IMR-90 (cell line): ENCODE measurements around the gene INSR. TPM values are rescaled to one million over a fixed set of nuclear protein-coding genes. Genes with fewer than 3 reads are reported as not detected.
"Not testable (repeated sequence)": the region's sequence is repeated elsewhere in the genome, so short reads cannot be mapped to it uniquely, and the experiment has no call there.

Experiments used
- ATAC-seq: fragments of 200-7000 bp; cut with Tn5 transposase; 2 replicates; pipeline ENCODE4 v1.9.1; 2020; ENCODE audit warnings: low read depth, mild to moderate bottlenecking, moderate library complexity
- BruUV-seq: library from RNA; stranded (reverse); fragments of 400-500 nt; replicated peaks from 2 replicates; lab custom pipeline; 2021; lab: Mats Ljungman, UMichigan
- CTCF ChIA-PET: fragments of 300-600 bp; formaldehyde crosslinking; extraction: SDS; loops from one replicate; lab custom pipeline; 2021; ENCODE audit warnings: antibody characterized with exemption; lab: Yijun Ruan, JAX
- POLR2A ChIA-PET: fragments of 300-600 bp; sonication (Branson Sonifier 250); formaldehyde crosslinking; loops from one replicate; lab custom pipeline; 2022; ENCODE audit warnings: antibody characterized with exemption; ENCODE audit not compliant: unreplicated experiment; lab: Charles Lee
- DNase-seq: peaks from one replicate; pipeline ENCODE4 v3.0.0; 2013
- H2AFZ ChIP-seq: replicated peaks from 2 replicates; pipeline ENCODE3; 2013; ENCODE audit warnings: low read length, mild to moderate bottlenecking; ENCODE audit not compliant: poor library complexity
- H2AK5ac ChIP-seq: 2 replicates; pipeline ENCODE4 v1.6.1; 2013; ENCODE audit warnings: low read depth, low read length, inconsistent platforms
- H2AK9ac ChIP-seq: replicated peaks from 2 replicates; pipeline ENCODE3; 2013; ENCODE audit warnings: mild to moderate bottlenecking, low read depth, low read length, moderate library complexity; ENCODE audit not compliant: poor library complexity
- H2BK120ac ChIP-seq: 2 replicates; pipeline ENCODE4 v1.6.1; 2013; ENCODE audit warnings: low read depth, low read length, inconsistent platforms
- H2BK15ac ChIP-seq: 3 replicates; pipeline ENCODE4 v1.6.1; 2013; ENCODE audit warnings: low read depth, low read length, inconsistent platforms
- H2BK20ac ChIP-seq: 2 replicates; pipeline ENCODE4 v1.6.1; 2013; ENCODE audit warnings: low read depth, mild to moderate bottlenecking, inconsistent platforms, low read length, moderate library complexity
- H2BK5ac ChIP-seq: 2 replicates; pipeline ENCODE4 v1.6.1; 2013; ENCODE audit warnings: mild to moderate bottlenecking, low read depth, low read length, inconsistent platforms; ENCODE audit not compliant: poor library complexity, severe bottlenecking
- H3K14ac ChIP-seq: replicated peaks from 2 replicates; pipeline ENCODE4 v1.6.1; 2013; ENCODE audit warnings: low read depth, low read length, inconsistent platforms
- H3K18ac ChIP-seq: 2 replicates; pipeline ENCODE4 v1.6.1; 2013; ENCODE audit warnings: low read depth, low read length, control low read depth
- H3K23ac ChIP-seq: 2 replicates; pipeline ENCODE4 v1.6.1; 2013; ENCODE audit warnings: low read depth, low read length, inconsistent platforms
- H3K27ac ChIP-seq: 2 replicates; pipeline ENCODE4 v1.5.1; 2013; ENCODE audit warnings: mild to moderate bottlenecking, control low read depth, low read length; ENCODE audit not compliant: insufficient read depth
- H3K27me3 ChIP-seq: 2 replicates; pipeline ENCODE4 v1.6.1; 2013; ENCODE audit warnings: low read length; ENCODE audit not compliant: control insufficient read depth, insufficient read depth
- H3K36me3 ChIP-seq: 2 replicates; pipeline ENCODE4 v1.6.1; 2013; ENCODE audit warnings: low read length, mixed read lengths; ENCODE audit not compliant: control insufficient read depth, insufficient read depth
- H3K4ac ChIP-seq: 2 replicates; pipeline ENCODE4 v1.6.1; 2013; ENCODE audit warnings: low read depth, low read length, inconsistent platforms
- H3K4me1 ChIP-seq: 2 replicates; pipeline ENCODE4 v1.6.1; 2013; ENCODE audit warnings: low read length, mixed read lengths; ENCODE audit not compliant: control insufficient read depth, insufficient read depth
- H3K4me2 ChIP-seq: 2 replicates; pipeline ENCODE4 v1.6.1; 2013; ENCODE audit warnings: low read depth, mild to moderate bottlenecking, control low read depth, low read length, moderate library complexity
- H3K4me3 ChIP-seq: 2 replicates; pipeline ENCODE4 v1.5.1; 2013; ENCODE audit warnings: low read depth, mild to moderate bottlenecking, control low read depth, low read length, moderate library complexity; ENCODE audit not compliant: insufficient read depth
- H3K56ac ChIP-seq: 2 replicates; pipeline ENCODE4 v1.6.1; 2013; ENCODE audit warnings: low read length, inconsistent platforms; ENCODE audit not compliant: insufficient read depth; ENCODE audit errors: extremely low read depth
- H3K79me1 ChIP-seq, 2 experiments: 2 replicates each; pipeline ENCODE4 v1.6.1; 2013; ENCODE audit warnings: low read length in 2 of 2, inconsistent platforms in 1 of 2, low read depth in 1 of 2
- H3K9ac ChIP-seq: 2 replicates; pipeline ENCODE4 v1.6.1; 2013; ENCODE audit warnings: low read depth, low read length, control low read depth
- H3K9me1 ChIP-seq: 2 replicates; pipeline ENCODE4 v1.6.1; 2013; ENCODE audit warnings: low read length, inconsistent platforms; ENCODE audit not compliant: insufficient read depth
- H3K9me3 ChIP-seq: 2 replicates; pipeline ENCODE4 v1.6.1; 2013; ENCODE audit warnings: low read length; ENCODE audit not compliant: control insufficient read depth, insufficient read depth
- H4K20me1 ChIP-seq: 2 replicates; pipeline ENCODE4 v1.6.1; 2013; ENCODE audit warnings: low read length, inconsistent platforms; ENCODE audit not compliant: insufficient read depth
- H4K5ac ChIP-seq: 2 replicates; pipeline ENCODE4 v1.6.1; 2013; ENCODE audit warnings: mild to moderate bottlenecking, low read depth, low read length, control low read depth
- H4K8ac ChIP-seq, 2 experiments: 2 replicates each; pipeline ENCODE4 v1.6.1; 2013; ENCODE audit warnings: low read depth in 2 of 2, low read length in 2 of 2, control low read depth in 1 of 2, inconsistent platforms in 1 of 2
- H4K91ac ChIP-seq: 2 replicates; pipeline ENCODE4 v1.6.1; 2013; ENCODE audit warnings: low read depth, low read length, inconsistent platforms; ENCODE audit not compliant: insufficient read depth
- RCOR1 ChIP-seq: IDR thresholded peaks from 2 replicates; pipeline ENCODE4 v1.6.1; 2012; ENCODE audit warnings: mild to moderate bottlenecking, low read length, improper control_type of control experiment; ENCODE audit not compliant: insufficient replicate concordance
- WGBS, 2 experiments: methylation state at CpG; one replicate each; pipeline versions ENCODE4 v1.1.5 to v1.1.7; 2013; ENCODE audit warnings: missing lambda C conversion rate in 2 of 2; ENCODE audit not compliant: insufficient read length in 1 of 2; ENCODE audit errors: extremely low coverage in 2 of 2; 5-methylcytosine and 5-hydroxymethylcytosine counted together
- dilution Hi-C: fragments of 300-500 bp; cut with HindIII; formaldehyde crosslinking; loops from one replicate; pipeline ENCODE4 v1.14.3; 2018; ENCODE audit warnings: low sequenced_read_pairs; ENCODE audit not compliant: unreplicated experiment
- in situ Hi-C: fragments of 300-500 bp; cut with MboI; formaldehyde crosslinking; loops from 3 replicates; pipeline ENCODE4 v1.14.3; 2019; ENCODE audit warnings: low sequenced_read_pairs, inconsistent platforms, mixed read lengths
- intact Hi-C: fragments of 100-400 bp; cut with micrococcal nuclease; formaldehyde crosslinking; loops from 2 replicates; pipeline ENCODE4 v1.10.0; 2022
- polyA plus RNA-seq, 3 experiments: library from polyadenylated mRNA; depleted of rRNA; stranded (reverse); fragments of >200 nt; gene quantifications; 2 replicates each; pipeline ENCODE4 v1.2.3, GENCODE V29; 2012; ENCODE audit warnings: low replicate concordance in 1 of 3
- total RNA-seq: library from RNA; depleted of rRNA; stranded (reverse); fragments of >200 nt; gene quantifications from 2 replicates; pipeline ENCODE4 v1.2.3, GENCODE V29; 2012

INSR gene
- total and polyA plus RNA-seq, 2 of the 4 experiments (the other 2 are of a cell fraction) = 2.8 to 7.9 TPM

DNA sequence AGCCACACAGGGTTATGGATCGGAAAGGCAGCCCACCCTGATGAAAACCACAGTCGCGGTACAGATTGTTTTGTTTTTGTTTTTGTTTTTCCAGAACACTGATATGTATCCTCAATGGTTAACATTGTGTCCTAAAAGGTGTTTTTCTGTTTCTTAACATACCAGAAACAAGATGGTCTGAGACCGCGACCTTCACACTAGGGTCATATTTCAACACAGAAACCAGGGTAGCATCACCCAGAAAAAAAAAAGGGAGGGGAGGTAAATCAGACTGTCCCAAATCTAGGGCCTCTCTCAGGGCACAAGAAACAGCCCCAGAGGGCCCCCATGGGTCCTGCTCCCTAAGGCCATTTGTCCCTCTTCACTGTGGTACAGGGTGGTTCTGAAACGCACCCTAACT, 66.5 kb downstream of the INSR start:
- Histone ChIP-seq H3K36me3 (no peaks in the 10 kb centered on the region), H3K56ac (no peak overlapping the region), H4K20me1 (no peaks in the 10 kb centered on the region), H2AK5ac (no peak overlapping the region), H3K23ac (no peak overlapping the region), H3K4me2 (no peak overlapping the region), H3K18ac (no peak overlapping the region), H3K9me1 (no peaks in the 10 kb centered on the region), H2BK20ac (no peak overlapping the region), H3K4me1 (no peaks in the 10 kb centered on the region; the same call in 1 of the 2 replicates), H3K27me3 (no peaks in the 10 kb centered on the region), H4K91ac (no peak overlapping the region), H2BK15ac (no peak overlapping the region), H2AK9ac (no peak overlapping the region), H4K8ac (no peak overlapping the region), H3K14ac (no peak overlapping the region), H4K5ac (no peak overlapping the region), H3K79me1 (peaks cover 0 to 6% of the 10 kb centered on the region in 2 experiments; a peak in 2 of 4 replicates), H3K9me3 (no peaks in the 10 kb centered on the region), H3K27ac (no peak overlapping the region), H3K9ac (no peak overlapping the region), H2BK120ac (no peak overlapping the region), H2BK5ac (no peak overlapping the region), H3K4me3 (no peak overlapping the region), H3K4ac (no peak overlapping the region), H2AFZ (no peak overlapping the region)
- in situ Hi-C loops = no loop called here
- intact Hi-C loops = no loop called here
- ATAC-seq (no peak), DNase-seq (no peak)
- ChIA-PET CTCF (no interaction called here), POLR2A (no interaction called here)
- no CpG with 5 or more reads among the region's 6 CpGs for WGBS, 2 experiments
- no TSS peak for BruUV-seq
- dilution Hi-C loops = no loop called here
- no peak for TF ChIP-seq RCOR1

DNA sequence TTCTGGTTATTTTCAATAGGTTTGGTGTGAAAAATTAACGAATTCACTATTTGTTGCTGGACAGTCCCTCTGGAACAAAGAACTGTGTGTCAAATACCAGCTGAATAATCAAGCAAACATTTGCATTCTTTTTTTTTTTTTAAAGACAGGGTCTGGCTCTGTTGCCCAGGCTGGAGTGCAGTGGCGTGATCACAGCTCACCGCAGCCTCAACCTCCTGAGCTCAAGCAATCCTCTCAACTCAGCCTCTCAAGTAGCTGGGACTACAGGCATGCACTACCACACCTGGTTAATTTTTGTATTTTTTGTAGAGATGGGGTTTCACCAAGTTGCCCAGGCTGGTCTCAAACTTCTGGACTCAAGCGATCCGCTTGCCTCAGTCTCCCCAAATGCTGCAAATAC, 67.1 kb downstream of the INSR start:
- H3K4me2 ChIP-seq, POLR2A ChIA-PET, H3K4ac ChIP-seq, H3K9me1 ChIP-seq, dilution Hi-C loops, H3K14ac ChIP-seq, DNase-seq, H3K79me1 ChIP-seq, H2BK20ac ChIP-seq, H4K20me1 ChIP-seq, H3K4me1 ChIP-seq, H3K56ac ChIP-seq, H2AFZ ChIP-seq, H4K8ac ChIP-seq, H3K18ac ChIP-seq, H3K9me3 ChIP-seq, H2BK15ac ChIP-seq, H2AK9ac ChIP-seq, H2BK120ac ChIP-seq, CTCF ChIA-PET, H3K9ac ChIP-seq, in situ Hi-C loops, H2BK5ac ChIP-seq, H3K4me3 ChIP-seq, H3K36me3 ChIP-seq, ATAC-seq, BruUV-seq, intact Hi-C loops, H2AK5ac ChIP-seq, H4K5ac ChIP-seq, H3K27me3 ChIP-seq, H3K23ac ChIP-seq, H3K27ac ChIP-seq, H4K91ac ChIP-seq: not testable (repeated sequence)
- no CpG with 5 or more reads among the region's 5 CpGs for WGBS, 2 experiments
